Measurements from ENCODE around the gene UBE2I. TPM values are rescaled to one million over a fixed set of nuclear protein-coding genes. Genes with fewer than 3 reads are reported as not detected.

UBE2I gene
- total RNA-seq, 1 donor from 2014 or later: 143 TPM

GRCh38 chr16:1320097-1320496 is 10.7 kb downstream of the UBE2I start:
- Histone ChIP-seq H3K4me3 (ENCODE audit: insufficient read depth, low read depth, low read length) (no peak overlapping the region), H3K27ac (ENCODE audit: low read depth, low read length) (no peak overlapping the region), H3K9me3 (ENCODE audit: insufficient read depth, low read depth, low read length) (no peaks in the 10 kb centered on the region), H3K9ac (ENCODE audit: low read length) (no peak overlapping the region), H3K36me3 (ENCODE audit: insufficient read depth, low read length) (peaks cover 46% of the 10 kb centered on the region), H3K27me3 (ENCODE audit: insufficient read depth, low read length) (no peaks in the 10 kb centered on the region), H3K79me2 (ENCODE audit: insufficient read depth, low read length) (peaks cover 50% of the 10 kb centered on the region), H4K20me1 (ENCODE audit: insufficient read depth, low read length) (peaks cover 79% of the 10 kb centered on the region), H3K4me2 (ENCODE audit: low read length) (no peak overlapping the region), H3K4me1 (ENCODE audit: insufficient read depth, low read length) (no peaks in the 10 kb centered on the region), H2AFZ (ENCODE audit: low read depth, low read length) (no peak overlapping the region)
- DNase-seq (ENCODE audit: low read depth) (no peak), FAIRE-seq (no peak)
- H3K36me3 Mint-ChIP-seq (ENCODE audit: low read depth, unreplicated experiment): peaks cover 10% of the 10 kb centered on the region
- no peak overlapping the region for H3K27ac Mint-ChIP-seq (ENCODE audit: unreplicated experiment)
- no peaks in the 10 kb centered on the region for H3K27me3 Mint-ChIP-seq (ENCODE audit: low read depth, unreplicated experiment)
- no peaks in the 10 kb centered on the region for H3K4me1 Mint-ChIP-seq (ENCODE audit: low read depth, unreplicated experiment)
- no peaks in the 10 kb centered on the region for H3K9me3 Mint-ChIP-seq (ENCODE audit: unreplicated experiment)
- H3K4me3 Mint-ChIP-seq (ENCODE audit: unreplicated experiment): no peak overlapping the region
- TF ChIP-seq CTCF (IDR thresholded peaks at IDR 0.05; ENCODE audit: insufficient read depth, low read depth, low read length): no peak
- no peak for TF ChIP-seq EZH2 (IDR thresholded peaks at IDR 0.05; ENCODE audit: insufficient read depth, low read length)

GRCh38 chr16:1320658-1321240 is 11.3 kb downstream of the UBE2I start:
- Mint-ChIP-seq H3K36me3 (ENCODE audit: low read depth, unreplicated experiment) (peaks cover 10% of the 10 kb centered on the region), H3K9me3 (ENCODE audit: unreplicated experiment) (no peaks in the 10 kb centered on the region), H3K4me3 (ENCODE audit: unreplicated experiment) (no peak overlapping the region), H3K27me3 (ENCODE audit: low read depth, unreplicated experiment) (no peaks in the 10 kb centered on the region), H3K4me1 (ENCODE audit: low read depth, unreplicated experiment) (no peaks in the 10 kb centered on the region), H3K27ac (ENCODE audit: unreplicated experiment) (no peak overlapping the region)
- Histone ChIP-seq H3K27me3 (ENCODE audit: insufficient read depth, low read length) (no peaks in the 10 kb centered on the region), H3K79me2 (ENCODE audit: insufficient read depth, low read length) (peaks cover 43% of the 10 kb centered on the region), H3K4me3 (ENCODE audit: insufficient read depth, low read depth, low read length) (no peak overlapping the region), H2AFZ (ENCODE audit: low read depth, low read length) (no peak overlapping the region), H4K20me1 (ENCODE audit: insufficient read depth, low read length) (peaks cover 79% of the 10 kb centered on the region), H3K4me2 (ENCODE audit: low read length) (no peak overlapping the region), H3K4me1 (ENCODE audit: insufficient read depth, low read length) (no peaks in the 10 kb centered on the region), H3K36me3 (ENCODE audit: insufficient read depth, low read length) (peaks cover 46% of the 10 kb centered on the region), H3K9ac (ENCODE audit: low read length) (no peak overlapping the region), H3K27ac (ENCODE audit: low read depth, low read length) (no peak overlapping the region), H3K9me3 (ENCODE audit: insufficient read depth, low read depth, low read length) (no peaks in the 10 kb centered on the region)
- TF ChIP-seq CTCF (IDR thresholded peaks at IDR 0.05; ENCODE audit: insufficient read depth, low read depth, low read length) (no peak), EZH2 (IDR thresholded peaks at IDR 0.05; ENCODE audit: insufficient read depth, low read length) (no peak)
- FAIRE-seq: no peak
- DNase-seq (ENCODE audit: low read depth): no peak

- Histone ChIP-seq H3K36me3 (ENCODE audit: insufficient read depth, low read length) (peaks cover 30% of the 10 kb centered on the region), H4K20me1 (ENCODE audit: insufficient read depth, low read length) (peaks cover 66% of the 10 kb centered on the region), H3K27ac (ENCODE audit: low read depth, low read length) (no peak overlapping the region), H2AFZ (ENCODE audit: low read depth, low read length) (no peak overlapping the region), H3K9ac (ENCODE audit: low read length) (no peak overlapping the region), H3K4me3 (ENCODE audit: insufficient read depth, low read depth, low read length) (no peak overlapping the region), H3K79me2 (ENCODE audit: insufficient read depth, low read length) (peaks cover 26% of the 10 kb centered on the region), H3K4me2 (ENCODE audit: low read length) (no peak overlapping the region), H3K27me3 (ENCODE audit: insufficient read depth, low read length) (no peaks in the 10 kb centered on the region), H3K9me3 (ENCODE audit: insufficient read depth, low read depth, low read length) (no peaks in the 10 kb centered on the region), H3K4me1 (ENCODE audit: insufficient read depth, low read length) (no peaks in the 10 kb centered on the region)
- peaks cover 5% of the 10 kb centered on the region for H3K36me3 Mint-ChIP-seq (ENCODE audit: low read depth, unreplicated experiment)
- no peak overlapping the region for H3K4me3 Mint-ChIP-seq (ENCODE audit: unreplicated experiment)
- FAIRE-seq: no peak
- TF ChIP-seq EZH2 (IDR thresholded peaks at IDR 0.05; ENCODE audit: insufficient read depth, low read length): no peak
- no peak for TF ChIP-seq CTCF (IDR thresholded peaks at IDR 0.05; ENCODE audit: insufficient read depth, low read depth, low read length)
- H3K27ac Mint-ChIP-seq (ENCODE audit: unreplicated experiment): no peak overlapping the region
- no peak for DNase-seq (ENCODE audit: low read depth)
- no peaks in the 10 kb centered on the region for H3K27me3 Mint-ChIP-seq (ENCODE audit: low read depth, unreplicated experiment)
- H3K4me1 Mint-ChIP-seq (ENCODE audit: low read depth, unreplicated experiment): no peaks in the 10 kb centered on the region
- peaks cover 3% of the 10 kb centered on the region for H3K9me3 Mint-ChIP-seq (ENCODE audit: unreplicated experiment)
Measured at GRCh38 chr16:1322407-1322806, 13.0 kb downstream of the UBE2I start.
